ENCODE measurements around the gene GPC1.

Gene GPC1

DNA sequence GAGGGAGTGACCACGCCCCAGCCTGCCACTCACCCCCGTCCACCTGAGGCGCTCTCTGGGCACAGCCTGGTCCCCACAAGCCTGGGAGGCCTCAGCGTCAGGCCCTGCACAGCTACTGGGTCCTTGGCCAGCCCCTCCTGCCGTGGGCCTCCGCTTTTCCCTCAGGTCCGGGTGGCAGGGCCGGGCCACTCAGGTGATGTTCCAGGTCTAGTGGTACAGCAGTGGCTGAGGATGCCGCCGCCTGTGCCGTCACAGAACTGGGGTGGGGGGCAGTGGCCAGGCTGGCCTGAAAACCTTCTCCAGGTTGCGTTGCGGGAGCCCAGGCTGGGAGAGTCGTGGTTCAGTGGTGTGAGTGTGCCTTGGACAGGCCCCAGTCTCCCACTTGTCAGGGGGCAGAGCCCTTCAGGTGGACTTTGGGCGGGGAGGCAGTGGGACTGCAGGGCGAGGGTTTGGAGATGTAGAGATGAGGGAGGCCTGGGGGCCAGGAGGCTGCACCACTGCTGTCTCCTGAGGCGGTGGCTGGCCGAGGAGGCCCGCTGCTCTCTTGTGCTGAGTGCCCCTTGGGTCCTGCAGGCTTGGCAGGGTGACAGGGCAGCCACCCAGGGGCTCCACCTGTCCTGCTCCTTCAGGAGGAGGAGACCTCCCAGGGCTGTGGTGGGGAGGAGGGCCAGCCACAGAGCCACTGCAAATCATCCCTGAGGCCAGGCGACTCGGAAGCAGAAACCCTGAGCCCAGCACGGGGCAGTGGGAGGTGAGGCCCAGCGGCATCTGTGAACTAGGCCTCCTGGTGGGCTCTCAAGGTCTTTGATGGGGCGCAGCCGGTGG is 7.6 kb downstream of the GPC1 start:
- no peak for DNase-seq (ENCODE audit: low read depth in 3 of 3)

DNA sequence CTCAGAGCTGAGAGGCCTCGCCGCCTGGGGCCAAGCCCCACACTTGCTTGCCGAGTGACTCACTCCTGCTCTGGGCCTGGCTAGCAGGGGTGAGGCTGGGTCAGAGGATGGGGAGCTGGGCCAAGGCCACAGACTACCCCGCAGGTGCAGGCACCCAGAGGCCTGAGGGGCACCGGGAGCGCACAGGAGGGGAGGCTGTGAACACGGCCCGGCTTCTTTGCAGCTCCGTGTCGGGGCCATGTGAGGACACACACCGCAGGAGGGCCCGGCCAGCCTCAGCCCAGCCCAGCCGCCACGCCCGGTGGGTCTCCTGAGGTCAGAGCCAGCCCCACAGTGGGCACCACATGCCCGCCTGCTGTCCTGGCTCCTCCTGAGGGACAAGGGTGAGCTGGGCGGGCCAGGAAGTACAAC is 8.4 kb downstream of the GPC1 start:
- DNase-seq (ENCODE audit: low read depth in 3 of 3): no peak

DNA sequence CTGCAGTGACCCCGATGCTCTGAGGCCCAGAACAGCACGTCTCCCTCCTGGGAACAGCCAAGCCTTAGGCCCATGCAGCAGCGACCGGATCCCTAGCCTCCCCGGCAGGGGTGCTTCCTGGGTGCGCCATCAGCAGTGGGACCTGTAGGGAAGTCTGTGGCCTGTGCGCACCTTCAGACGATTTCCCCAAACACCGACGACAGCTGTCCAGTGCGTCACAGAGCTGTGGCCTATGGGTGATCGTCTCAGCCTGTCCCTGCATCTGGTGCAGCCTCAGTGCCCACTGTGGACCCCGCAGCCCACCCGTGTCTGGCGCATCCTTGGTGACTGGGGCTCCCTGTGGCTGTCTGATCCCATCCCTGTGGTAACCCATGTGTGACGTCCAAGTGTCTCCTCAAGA is 9.0 kb downstream of the GPC1 start:
- DNase-seq (ENCODE audit: low read depth in 3 of 3): no peak

DNA sequence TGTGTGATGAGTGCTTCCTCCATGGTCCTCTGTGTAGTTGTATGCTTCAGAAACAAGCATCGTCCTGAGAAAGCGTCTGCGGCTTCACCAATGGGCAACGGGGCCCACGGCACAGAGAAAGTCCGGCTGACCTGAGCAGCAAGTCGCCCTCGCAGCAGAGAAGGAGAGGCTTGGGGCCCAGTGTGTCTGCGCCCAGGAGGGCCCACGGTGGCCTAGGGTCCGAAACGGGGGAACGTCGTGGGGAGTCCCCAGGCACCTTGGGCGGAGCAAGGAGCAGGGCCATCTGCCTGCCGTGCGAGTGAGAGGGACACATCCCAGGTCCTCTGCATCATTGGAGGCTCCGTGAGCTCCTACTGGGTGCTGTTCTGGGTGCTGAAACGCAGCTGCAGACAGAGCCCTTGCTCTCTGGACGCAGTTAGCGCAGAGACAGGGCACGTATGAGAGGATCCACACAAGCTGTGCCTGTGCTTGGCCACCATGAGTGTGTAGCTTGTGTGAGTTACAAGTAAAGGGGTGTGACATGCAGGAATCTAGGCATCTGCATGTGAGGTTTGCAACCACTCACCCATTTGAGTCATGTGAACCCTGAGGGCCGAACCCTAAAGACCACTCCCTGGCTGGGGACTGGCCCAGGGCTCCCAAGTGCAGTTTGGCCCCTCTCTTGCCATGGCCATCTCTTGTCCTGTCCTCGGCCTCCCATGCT is 10.6 kb downstream of the GPC1 start:
- DNase-seq (ENCODE audit: low read depth in 3 of 3): no peak

DNA sequence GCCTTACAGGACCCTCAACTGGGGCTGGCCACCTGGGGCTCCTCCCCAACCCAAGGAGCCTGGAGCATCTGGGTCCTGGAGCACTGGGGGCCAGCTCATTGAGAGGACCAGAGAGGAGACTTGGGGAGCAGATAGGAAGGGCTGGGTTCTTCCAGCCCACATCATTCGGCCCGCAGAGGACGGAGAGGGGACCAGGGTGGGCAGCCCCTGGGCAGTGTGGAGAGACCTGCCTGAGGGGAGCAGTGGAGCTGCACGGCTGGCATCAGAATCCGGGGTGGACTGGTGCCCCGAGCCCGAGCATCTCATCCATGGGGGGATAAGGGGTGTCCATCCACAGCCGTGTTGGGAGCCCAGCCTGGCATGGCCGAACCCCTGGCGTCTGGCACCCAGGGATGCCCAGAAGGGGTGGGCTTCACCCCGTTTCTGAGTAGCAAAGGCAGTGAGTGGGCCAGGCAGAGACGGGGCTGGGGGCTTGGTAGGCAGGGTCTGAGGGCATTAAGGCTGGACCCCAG is 11.3 kb downstream of the GPC1 start:
- no peak for DNase-seq (ENCODE audit: low read depth in 3 of 3)

DNA sequence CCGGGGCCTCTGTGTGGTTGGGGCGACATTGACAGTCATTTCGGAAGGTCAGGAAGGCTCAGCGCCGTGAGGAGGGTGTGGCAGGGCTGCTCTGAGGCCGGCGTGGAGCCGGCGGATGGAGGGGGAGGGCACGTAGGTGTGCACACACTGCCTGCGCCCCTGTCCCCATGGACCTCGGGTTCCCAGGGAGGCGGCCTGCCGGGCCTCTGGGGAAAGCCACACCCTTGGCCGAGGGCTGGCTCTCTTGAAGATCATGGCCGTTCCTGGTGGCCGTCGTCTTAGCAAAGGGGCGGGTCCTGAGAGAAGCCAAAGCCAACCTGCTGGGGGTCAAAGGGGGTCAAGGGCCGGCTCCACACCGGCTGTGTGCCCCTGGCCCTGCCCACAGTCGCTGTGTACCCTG is 11.9 kb downstream of the GPC1 start:
- DNase-seq (ENCODE audit: low read depth in 3 of 3): no peak

DNA sequence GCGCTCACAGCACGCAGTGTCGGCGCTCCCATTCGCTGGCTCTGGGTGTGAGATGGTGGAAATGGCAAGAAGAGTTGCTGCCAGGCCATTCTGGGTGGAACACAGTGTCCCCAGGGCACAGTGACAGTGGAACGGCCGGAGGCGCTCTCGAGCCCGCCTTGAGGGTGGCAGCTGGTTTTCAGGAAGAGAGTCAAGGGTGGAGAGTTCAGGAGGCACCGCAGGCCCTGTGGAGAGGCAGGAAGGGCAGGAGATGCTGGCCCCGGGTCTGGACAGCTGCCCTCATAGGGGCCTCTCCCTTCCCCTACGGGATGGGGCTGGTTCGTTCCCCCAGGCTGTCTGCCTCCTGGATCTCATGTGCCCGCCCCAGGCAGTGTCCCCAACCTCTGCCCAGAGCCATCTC is 12.5 kb downstream of the GPC1 start:
- DNase-seq (ENCODE audit: low read depth in 3 of 3): no peak

DNA sequence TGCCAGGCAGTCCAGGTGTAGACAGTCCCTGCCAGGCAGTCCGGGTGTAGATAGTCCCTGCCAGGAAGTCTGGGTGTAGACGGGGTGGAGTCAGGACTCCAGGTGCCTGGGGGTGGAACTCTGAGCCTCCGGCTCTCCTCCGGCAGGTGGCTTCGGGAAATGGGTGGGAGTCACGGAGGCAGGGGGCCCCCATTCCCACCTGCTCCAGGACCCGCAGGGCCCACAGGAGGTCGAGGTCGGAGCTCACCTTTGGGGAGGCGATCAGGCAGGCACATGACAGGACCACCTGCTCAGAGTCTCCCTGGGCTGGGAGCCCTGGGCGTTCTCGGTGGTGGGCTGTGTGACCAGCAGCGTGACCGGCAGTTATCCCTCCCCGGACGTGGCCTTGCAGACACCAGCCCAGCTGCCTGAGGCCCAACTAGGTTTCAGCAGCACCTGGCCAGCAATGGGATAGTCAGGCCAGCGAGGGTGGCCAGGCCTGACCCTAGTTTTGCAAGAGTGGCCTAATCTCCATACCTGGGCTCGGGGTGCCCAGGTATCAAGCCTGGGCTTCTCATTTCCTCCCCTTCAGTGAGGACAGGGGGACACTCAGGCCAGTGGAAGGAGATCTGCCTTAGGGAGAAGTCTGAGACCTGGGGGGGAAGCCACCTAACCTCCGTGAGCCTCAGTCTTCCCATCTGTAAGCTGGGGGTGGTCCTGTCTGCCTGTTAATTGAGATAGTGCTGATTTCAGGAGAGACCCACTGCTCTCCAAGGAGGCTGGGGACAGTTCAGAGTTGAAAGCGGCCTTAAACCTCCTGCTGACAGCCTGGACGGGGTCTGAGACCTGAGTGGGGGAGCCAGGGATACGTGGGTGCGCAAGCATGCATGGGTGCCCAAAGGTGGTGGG is 13.2 kb downstream of the GPC1 start:
- DNase-seq (ENCODE audit: low read depth in 3 of 3): no peak

DNA sequence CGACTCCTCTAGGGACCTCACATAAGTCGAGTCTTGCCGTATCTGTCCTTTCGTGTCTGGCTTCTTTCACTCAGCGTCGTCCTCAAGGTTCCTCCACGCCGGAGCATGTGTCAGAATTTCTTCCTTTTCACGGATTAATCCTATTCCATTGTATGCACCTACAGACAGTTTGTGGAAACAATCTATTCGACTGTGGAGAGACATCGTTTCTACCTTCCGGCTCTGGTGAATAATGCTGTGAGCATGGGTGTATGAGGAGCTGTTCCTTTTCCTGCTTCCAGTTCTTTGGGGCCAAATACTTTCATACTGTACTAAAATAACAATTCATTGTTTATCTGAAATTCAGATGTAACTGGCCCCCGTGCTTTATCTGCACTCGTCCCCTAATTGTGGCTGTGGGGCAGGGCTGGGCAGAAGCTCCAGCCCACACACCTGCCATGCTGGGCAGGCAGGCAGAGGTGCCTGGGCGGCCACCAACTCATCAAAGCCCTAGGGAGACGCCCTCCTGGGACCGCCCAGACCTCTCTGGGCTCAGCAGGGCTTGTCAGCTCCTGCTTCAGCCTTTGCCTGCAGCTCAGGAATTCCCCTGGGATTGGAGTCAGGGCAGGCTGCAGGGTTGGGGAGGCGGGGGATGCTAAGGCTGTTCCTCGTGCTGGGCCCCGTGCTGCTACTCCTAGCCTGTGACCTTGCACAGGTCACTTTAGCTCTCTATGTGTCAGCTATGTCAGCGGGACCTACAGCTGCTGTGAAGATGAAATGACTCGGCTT is 14.5 kb downstream of the GPC1 start:
- DNase-seq (ENCODE audit: low read depth in 3 of 3): no peak

DNA sequence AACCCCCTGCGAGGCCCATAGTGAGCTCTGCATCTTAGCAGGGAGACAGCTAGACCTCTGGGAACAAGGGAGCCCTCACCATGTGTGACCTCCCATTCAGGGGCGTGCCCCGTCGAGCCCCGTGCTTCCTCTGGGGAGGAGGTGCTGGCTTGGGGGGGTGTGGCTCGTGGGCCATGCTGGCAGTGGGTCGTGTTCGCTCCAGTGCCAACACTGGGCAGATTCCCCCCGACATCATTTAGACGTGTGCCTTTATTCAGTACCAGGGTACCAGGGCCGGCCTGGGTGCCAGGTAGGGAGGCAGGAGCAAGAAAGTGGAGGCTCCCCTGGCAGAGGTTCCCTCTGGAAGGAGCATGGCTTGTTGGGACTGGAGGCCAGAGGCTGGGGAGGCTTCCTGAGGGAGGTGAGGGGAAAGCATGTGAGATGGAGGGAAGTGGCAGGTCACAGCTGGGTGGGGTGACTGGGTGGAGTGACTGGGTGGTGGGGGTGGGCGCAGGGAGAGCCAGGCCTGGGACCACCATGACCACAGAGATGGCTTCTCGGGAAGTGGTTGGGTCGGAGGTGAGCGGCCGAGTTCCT is 15.2 kb downstream of the GPC1 start:
- DNase-seq (ENCODE audit: low read depth in 3 of 3): no peak

DNA sequence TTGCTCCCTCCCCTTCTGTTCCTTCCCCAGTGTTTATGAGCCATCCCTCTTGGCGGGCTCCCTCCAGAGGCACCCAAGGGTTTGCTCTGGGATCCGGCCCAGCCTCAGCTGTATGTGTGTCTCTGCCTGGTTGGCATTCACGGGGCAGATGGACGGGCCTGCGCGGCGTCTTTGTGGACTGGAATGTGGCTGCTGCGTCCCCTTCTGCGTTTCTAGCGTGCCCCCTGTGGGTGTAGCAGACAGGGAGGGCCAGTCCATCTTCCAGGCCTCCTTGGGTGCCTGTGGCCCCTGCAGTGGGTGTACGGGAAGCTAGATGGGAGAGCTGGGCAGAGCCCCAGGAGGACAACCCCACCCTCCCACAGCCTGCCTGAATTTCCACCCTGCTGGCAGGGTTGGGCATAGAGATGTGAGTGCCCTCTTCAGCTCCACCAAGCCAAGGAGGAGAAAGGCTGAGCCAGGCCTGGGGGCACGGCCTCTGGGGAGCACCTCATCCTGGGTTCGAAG is 15.7 kb downstream of the GPC1 start:
- no peak for DNase-seq (ENCODE audit: low read depth in 3 of 3)

DNA sequence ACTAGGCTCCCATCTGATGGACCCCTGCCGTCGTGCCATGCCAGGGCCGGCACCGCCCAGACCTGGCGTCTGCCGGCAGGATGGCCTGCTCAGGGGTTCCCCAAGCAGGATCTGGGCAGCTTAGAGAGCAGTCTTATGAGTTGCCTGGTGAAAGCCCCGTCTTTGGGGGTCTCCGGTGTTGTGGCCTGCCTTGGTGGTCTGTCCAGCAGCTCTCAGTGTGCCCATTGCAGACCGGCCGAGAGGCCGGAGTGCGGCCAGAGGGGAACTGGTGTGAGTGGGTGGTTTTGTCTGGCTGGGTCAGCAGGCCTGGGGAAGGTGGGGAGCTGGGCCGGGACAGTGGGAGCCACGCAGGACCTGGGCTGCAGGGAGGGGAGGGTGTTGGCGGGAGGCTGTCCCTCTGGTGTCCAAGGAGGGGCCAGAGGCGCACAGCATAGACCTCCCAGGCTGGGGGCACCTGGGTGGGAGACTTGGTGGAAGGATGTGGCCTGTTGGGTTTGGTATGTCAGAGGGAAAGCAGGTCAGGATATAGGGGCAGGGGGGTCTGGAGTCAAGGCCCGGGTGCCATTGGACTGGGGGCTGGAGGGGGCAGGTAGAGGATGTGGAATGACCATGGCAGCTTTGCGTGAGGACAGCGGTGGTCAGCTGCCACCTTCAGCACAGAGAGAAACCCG is 16.5 kb downstream of the GPC1 start:
- DNase-seq (ENCODE audit: low read depth in 3 of 3): no peak

DNA sequence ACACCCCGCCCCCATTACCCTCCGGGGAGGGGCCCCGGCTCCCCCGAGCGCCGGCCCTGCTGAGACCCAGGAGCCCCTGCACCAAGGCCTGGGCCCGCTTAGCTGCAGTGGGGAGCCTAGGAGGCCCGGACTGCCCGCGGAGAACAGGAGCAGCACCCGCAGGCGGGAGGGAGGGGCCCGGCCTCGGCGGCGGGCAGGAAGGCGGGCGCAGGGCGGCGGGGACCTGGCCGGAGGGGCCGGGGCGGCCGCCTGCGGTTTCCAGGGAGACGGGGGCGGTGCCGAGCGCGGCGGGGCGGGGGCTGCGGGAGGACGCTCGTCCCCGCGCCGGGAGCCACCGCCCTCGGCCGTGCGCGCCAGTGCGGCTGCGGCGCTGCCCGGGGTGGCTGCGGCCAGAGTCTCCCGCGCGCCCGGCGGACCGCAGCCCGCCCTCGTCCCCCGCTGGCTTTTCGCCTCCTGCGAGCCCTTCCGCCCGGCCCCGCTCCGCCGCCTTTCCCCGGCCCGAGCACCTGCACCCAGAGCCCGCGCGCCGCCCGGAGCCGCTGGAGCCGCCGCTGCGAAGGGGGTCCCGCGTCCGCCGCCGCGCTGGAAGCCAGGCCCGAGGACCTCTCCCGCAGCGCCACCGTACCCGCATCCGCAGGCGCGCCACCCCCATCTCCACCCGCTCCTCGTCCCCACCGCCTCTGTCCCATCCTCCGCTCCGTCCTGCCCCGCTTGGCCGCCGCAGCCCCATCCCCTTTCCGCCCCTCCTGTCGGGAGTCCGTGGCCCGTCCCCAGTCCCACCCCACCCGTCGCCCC is 17.2 kb downstream of the GPC1 start:
- no peak for DNase-seq (ENCODE audit: low read depth in 3 of 3)

DNA sequence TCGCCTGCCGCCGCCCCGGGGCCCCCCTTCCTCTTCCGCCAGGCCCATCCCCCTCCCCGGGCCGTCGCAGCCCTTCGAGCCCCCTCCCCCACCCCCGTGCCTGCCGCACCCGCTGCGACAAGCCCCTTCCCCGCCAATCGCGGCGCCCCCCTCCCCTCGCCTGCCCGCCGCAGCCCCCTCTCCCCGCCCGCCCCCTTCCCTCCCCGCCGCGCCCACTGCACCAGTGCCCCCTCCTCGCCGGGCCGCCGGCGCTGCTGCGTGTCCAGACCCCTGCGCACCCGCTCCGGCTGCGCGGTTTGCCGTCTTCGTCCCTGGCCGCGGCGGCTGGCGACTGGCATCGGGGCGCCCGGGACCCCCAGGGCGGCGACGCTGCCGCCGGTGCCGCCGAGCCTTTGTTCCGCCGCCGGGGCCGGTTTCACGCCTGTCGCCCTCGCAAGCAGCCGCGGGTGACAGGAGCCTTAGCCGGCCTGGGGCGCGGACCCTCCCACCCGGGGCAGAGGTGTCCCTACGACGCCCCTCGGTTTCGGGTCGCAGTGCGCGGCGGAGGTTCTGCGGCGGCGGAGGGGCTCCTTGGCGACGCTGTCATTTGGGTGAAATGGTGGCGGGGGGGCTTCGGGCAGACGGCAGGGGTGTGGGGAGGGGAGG is 18.1 kb downstream of the GPC1 start:
- DNase-seq (ENCODE audit: low read depth in 3 of 3): no peak

DNA sequence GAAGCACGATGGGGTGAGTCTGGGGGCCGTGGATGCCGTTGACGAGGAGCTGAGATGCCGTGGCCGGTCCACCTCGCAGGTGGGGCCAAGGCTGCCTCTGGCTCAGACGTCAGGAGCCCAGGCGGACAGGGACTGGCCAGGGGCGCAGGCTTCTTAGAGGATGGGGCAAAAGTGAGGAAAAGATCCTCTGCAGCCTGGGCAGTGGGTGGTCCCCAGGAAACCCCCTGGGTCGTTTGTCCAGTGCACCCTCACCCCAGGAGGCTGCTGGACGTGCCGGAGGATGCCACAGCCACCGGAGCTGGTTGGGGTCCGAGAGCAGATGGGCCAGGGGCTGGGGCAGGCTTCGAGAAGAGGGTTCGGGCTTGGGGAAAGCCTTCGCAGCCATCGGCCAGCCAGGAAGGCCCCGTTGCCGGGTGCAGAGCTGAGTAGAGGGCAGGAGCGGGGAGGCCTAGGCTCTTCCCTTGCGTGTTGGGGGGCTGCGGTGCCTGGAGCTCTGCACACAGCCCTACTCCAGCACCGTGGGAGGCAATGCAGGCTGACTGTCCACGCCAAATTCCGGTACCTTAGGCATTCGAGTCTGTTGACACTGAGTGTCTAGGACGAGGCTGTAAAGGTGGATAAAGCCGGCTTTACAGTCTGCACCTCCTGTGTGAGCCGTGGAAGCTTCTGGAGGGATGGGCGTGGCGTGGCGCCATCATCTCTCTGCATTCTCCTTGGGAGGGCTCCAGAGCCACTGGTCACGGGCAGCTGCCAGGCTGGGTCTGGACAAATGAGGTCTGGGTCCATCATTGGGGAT is 18.8 kb downstream of the GPC1 start:
- DNase-seq (ENCODE audit: low read depth in 3 of 3): no peak

DNA sequence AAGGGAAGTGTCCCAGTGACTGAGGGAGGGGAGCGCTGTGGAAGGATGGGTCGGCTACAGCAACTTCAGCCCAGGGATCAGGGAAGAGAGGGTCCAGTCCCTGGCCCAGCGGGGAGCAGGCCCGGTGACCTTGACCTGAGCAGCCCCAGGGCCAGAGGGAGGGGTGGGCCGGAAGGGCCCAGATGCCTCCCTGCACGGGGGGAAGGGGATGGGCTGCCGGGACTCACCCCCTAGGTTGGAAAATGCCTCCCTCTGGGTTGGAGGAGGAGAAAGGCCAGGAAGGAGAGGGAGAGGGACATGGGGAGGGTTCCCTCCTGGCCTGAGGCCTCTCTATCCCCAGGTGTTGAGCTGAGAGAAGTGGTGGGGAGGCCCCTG is 19.8 kb downstream of the GPC1 start:
- no peak for DNase-seq (ENCODE audit: low read depth in 3 of 3)

DNA sequence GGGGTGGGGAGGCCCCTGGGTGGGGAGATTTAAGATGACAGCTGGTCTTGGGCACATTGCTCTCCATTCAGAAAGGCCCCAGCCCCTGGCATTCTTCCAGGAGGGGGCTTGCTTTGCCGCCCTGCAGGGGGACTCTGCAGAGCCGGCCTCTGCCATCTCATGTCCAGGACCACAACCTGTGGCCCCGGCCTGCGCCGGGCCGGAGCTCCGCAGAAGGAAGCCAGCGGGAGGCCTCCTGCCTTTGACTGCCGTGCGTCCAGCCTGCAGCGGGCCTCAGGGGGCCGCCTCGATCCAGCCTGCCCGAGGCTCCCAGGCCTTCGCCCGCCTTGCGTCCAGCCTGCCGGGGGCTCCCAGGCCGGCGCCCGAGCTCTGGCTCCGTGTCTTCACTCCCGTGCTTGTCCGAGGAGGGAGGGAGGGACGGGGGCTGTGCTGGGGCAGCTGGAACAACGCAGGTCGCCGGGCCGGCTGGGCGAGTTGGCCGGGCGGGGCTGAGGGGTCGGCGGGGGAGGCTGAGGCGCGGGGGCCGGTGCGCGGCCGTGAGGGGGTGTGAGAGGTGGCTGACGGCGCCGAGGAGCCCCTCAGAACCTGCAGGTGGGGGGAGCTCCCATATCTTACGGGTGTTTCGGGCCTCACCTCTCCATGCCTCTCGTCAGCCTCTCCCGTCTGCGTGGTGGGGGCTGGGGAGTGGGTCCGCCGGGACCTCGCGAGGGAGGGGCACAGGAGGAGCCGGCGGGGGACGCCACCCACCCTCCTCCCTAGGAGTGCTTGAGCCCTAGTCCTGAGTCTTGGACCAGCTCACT is 20.4 kb downstream of the GPC1 start:
- no peak for DNase-seq (ENCODE audit: low read depth in 3 of 3)

Data from stimulated activated CD4-positive, alpha-beta T cell treated with anti-CD3 and anti-CD28 coated beads, TNF-alpha, amount 100 ng/mL, for 48 hours (primary cell).